DND-41 (cell line): ENCODE results near the gene CYP4A22.

ENCODE experiments used
- ATAC-seq: fragments of 200-7000 bp; cut with Tn5 transposase; 3 replicates; pipeline ENCODE4 v1.9.1; 2021; ENCODE audit warnings: low read depth; ENCODE audit not compliant: insufficient read depth
- DNase-seq: peaks from one replicate; pipeline ENCODE4 v3.0.0-alpha.2; 2020
- H2AFZ ChIP-seq: 2 replicates; pipeline ENCODE4 v1.6.0; 2012; ENCODE audit warnings: low read depth, low read length
- H3K27ac ChIP-seq: 2 replicates; pipeline ENCODE4 v1.5.1; 2012; ENCODE audit warnings: low read length, inconsistent platforms
- H3K27me3 ChIP-seq: fragments of 200-600 bp; sonication (generic); 2 replicates; pipeline ENCODE4 v1.6.0; 2012; ENCODE audit warnings: low read length, mild to moderate bottlenecking, inconsistent platforms; ENCODE audit not compliant: insufficient read depth, poor library complexity
- H3K36me3 ChIP-seq: 2 replicates; pipeline ENCODE4 v1.5.1; 2012; ENCODE audit warnings: low read length, inconsistent platforms; ENCODE audit not compliant: insufficient read depth
- H3K4me1 ChIP-seq: 2 replicates; pipeline ENCODE4 v1.5.1; 2012; ENCODE audit warnings: mild to moderate bottlenecking, low read length; ENCODE audit not compliant: insufficient read depth
- H3K4me2 ChIP-seq: 2 replicates; pipeline ENCODE4 v1.6.0; 2012; ENCODE audit warnings: mild to moderate bottlenecking, moderate library complexity, low read length, inconsistent platforms; ENCODE audit not compliant: insufficient read depth
- H3K4me3 ChIP-seq, 2 experiments: fragments of 200-600 bp in 1 of 2; shearing (Covaris generic) in 1 of 2; 2 replicates each; pipeline ENCODE4 v1.5.1; 2012 to 2016; ENCODE audit warnings: inconsistent platforms in 2 of 2, low read length in 2 of 2, mild to moderate bottlenecking in 2 of 2, low read depth in 1 of 2, moderate library complexity in 1 of 2
- H3K79me2 ChIP-seq: 2 replicates; pipeline ENCODE4 v1.6.0; 2012; ENCODE audit warnings: low read length, inconsistent platforms; ENCODE audit not compliant: insufficient read depth
- H3K9ac ChIP-seq: 2 replicates; pipeline ENCODE4 v1.6.0; 2012; ENCODE audit warnings: low read depth, mild to moderate bottlenecking, inconsistent platforms, low read length, moderate library complexity
- H3K9me3 ChIP-seq: 2 replicates; pipeline ENCODE4 v1.5.1; 2012; ENCODE audit warnings: low read length, moderate library complexity, mild to moderate bottlenecking, inconsistent platforms; ENCODE audit not compliant: insufficient read depth, severe bottlenecking
- H4K20me1 ChIP-seq: 2 replicates; pipeline ENCODE4 v1.6.0; 2012; ENCODE audit warnings: low read length; ENCODE audit not compliant: insufficient read depth
- EZH2 ChIP-seq: IDR thresholded peaks from 3 replicates; pipeline ENCODE4 v1.6.1; 2012; ENCODE audit warnings: borderline replicate concordance, low read depth, mild to moderate bottlenecking, moderate library complexity, low read length, inconsistent platforms; ENCODE audit not compliant: severe bottlenecking
- TF ChIP-seq, protein P1 (sequence below): IDR thresholded peaks from 2 replicates; pipeline ENCODE4 v1.5.1; 2012; ENCODE audit warnings: borderline replicate concordance, low read length, moderate library complexity, mild to moderate bottlenecking; ENCODE audit not compliant: poor library complexity, severe bottlenecking; ENCODE audit errors: extremely low read depth

CYP4A22 gene

DNA sequence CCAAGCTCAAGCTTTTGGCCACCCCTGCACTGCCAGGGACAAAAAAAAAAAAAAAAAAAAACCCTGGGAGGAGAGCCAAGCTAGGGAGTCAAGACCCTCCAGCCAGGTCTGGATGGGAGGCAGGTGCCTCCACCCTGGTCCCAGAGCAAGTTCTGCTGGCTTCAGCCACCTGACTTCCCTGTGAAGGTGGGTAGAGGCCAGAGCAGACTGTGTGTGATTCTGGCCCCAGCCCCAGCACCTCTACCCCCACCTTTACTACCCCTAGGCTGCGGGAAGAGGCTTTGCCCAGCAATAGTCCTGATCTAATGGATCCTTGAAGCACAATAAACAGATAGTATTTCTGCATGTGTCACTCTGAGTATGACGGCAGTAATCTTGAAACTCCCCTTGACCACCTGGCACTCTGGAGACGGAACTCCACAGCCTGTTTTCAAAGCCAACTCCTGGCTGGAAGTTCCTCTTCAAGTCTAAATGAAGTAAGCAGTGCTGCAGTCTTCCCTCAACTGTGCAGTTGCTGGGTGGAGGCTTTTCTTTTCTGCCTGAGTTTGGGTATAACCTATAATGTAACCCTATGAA, 42.8 kb downstream of the CYP4A22 start:
- Histone ChIP-seq H3K4me3 (no peak overlapping the region), H3K36me3 (no peaks in the 10 kb centered on the region), H3K4me2 (peak overlapping the region; percentile 75), H2AFZ (no peak overlapping the region), H3K9ac (no peak overlapping the region), H4K20me1 (no peaks in the 10 kb centered on the region), H3K27me3 (no peaks in the 10 kb centered on the region), H3K9me3 (no peaks in the 10 kb centered on the region), H3K27ac (no peak overlapping the region), H3K4me1 (peaks cover 13% of the 10 kb centered on the region), H3K79me2 (no peaks in the 10 kb centered on the region)
- no peak for ATAC-seq
- no peak for TF ChIP-seq EZH2
- TF ChIP-seq, protein P1, sequence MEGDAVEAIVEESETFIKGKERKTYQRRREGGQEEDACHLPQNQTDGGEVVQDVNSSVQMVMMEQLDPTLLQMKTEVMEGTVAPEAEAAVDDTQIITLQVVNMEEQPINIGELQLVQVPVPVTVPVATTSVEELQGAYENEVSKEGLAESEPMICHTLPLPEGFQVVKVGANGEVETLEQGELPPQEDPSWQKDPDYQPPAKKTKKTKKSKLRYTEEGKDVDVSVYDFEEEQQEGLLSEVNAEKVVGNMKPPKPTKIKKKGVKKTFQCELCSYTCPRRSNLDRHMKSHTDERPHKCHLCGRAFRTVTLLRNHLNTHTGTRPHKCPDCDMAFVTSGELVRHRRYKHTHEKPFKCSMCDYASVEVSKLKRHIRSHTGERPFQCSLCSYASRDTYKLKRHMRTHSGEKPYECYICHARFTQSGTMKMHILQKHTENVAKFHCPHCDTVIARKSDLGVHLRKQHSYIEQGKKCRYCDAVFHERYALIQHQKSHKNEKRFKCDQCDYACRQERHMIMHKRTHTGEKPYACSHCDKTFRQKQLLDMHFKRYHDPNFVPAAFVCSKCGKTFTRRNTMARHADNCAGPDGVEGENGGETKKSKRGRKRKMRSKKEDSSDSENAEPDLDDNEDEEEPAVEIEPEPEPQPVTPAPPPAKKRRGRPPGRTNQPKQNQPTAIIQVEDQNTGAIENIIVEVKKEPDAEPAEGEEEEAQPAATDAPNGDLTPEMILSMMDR, result no peak
- DNase-seq, result no peak

DNA sequence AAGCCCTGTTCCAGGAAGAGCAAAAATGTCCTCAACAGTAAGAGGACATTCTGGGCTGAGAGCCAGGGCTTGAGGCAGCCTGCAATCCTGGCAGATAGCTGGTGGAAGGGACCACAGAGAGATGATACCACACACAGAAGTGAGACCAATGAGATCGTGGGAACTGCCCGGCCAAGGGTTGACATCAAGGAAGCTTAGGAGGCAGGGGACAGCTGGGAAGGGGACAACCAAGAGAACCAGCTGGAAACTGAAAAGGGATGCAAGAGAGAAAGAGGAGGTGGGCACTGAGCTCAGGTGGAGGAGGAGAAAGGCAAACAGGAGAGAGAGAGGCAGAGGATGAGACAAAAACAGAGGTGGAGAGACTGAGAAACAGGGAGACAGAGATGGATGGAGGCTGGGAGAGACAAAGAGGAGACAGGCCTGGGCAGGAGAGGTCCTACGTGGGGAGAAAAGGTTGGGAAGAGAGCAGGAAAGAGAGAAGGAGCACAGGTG, 43.4 kb downstream of the CYP4A22 start:
- H3K79me2 ChIP-seq, result no peaks in the 10 kb centered on the region
- DNase-seq (no peak), ATAC-seq (no peak)
- H3K27ac ChIP-seq, result no peak overlapping the region
- H4K20me1 ChIP-seq, result no peaks in the 10 kb centered on the region
- no peaks in the 10 kb centered on the region for H3K27me3 ChIP-seq
- TF ChIP-seq, protein P1, result no peak
- no peak for TF ChIP-seq EZH2
- no peaks in the 10 kb centered on the region for H3K36me3 ChIP-seq
- H2AFZ ChIP-seq, result no peak overlapping the region
- H3K9ac ChIP-seq, result no peak overlapping the region
- no peak overlapping the region for H3K4me2 ChIP-seq
- no peaks in the 10 kb centered on the region for H3K9me3 ChIP-seq
- H3K4me3 ChIP-seq, result no peak overlapping the region
- H3K4me1 ChIP-seq, result peaks cover 13% of the 10 kb centered on the region

DNA sequence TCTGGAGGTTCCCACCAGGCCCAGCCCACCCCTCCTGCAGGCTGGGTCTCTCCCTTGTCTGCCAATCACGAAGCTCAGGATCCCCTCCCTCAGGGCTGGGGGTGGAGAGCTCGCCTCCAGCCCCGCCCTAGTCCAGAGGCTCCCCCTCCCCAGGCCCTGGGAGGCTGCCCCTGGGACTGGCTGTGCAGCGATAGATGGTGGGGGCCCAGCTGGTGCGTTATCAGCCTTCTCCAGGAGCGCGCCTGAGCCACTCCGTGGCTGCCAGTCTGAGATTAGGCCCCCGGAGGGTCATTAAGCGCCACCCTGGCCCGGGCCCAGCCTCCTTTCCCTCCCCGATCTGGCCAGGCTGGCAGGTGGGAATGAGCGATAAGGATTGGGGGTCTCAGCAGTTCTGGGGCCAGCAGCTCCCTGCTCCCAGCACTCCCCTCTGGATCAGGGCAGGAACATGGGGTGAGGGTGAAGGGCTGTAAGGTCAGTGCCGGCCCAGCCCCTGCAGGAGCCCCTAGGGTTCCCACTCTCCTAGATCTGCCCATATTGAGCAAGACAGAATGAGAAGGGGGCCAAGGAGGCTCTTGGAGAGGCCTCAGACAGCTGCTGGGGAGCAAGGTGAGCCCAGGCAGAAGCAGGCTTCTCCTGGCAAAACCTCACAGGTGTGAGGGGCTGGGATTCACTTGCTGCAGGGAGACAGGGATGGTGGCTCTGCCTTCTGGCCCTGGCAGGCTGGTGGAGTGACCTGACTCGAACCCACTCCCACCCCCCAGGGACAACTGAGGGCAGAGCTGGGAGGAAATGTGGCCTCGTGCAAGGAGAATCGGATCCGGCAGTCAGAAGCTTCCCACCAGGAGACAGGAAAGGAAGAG, 44.1 kb downstream of the CYP4A22 start:
- no peak for TF ChIP-seq EZH2
- TF ChIP-seq, protein P1, result no peak
- Histone ChIP-seq H3K36me3 (no peaks in the 10 kb centered on the region), H3K4me2 (no peak overlapping the region), H3K27me3 (no peaks in the 10 kb centered on the region), H2AFZ (no peak overlapping the region), H3K9ac (no peak overlapping the region), H3K9me3 (no peaks in the 10 kb centered on the region), H3K4me1 (peaks cover 13% of the 10 kb centered on the region), H3K27ac (no peak overlapping the region), H3K4me3 (no peak overlapping the region), H3K79me2 (no peaks in the 10 kb centered on the region), H4K20me1 (no peaks in the 10 kb centered on the region)
- DNase-seq, result no peak
- ATAC-seq, result no peak
